HG03575 (cell line): Measurements from ENCODE around the gene NFE2L3.
"Not testable (repeated sequence)": the region's sequence is repeated elsewhere in the genome, so short reads cannot be mapped to it uniquely, and the experiment has no call there.

Source experiments
- ATAC-seq: cut with Tn5 transposase; IDR thresholded peaks from one replicate; pipeline ENCODE4 v1.9.1; 2021; ENCODE audit not compliant: unreplicated experiment, insufficient number of reproducible peaks, low FRiP score; ENCODE audit errors: extremely low read depth

The NFE2L3 gene, protein sequence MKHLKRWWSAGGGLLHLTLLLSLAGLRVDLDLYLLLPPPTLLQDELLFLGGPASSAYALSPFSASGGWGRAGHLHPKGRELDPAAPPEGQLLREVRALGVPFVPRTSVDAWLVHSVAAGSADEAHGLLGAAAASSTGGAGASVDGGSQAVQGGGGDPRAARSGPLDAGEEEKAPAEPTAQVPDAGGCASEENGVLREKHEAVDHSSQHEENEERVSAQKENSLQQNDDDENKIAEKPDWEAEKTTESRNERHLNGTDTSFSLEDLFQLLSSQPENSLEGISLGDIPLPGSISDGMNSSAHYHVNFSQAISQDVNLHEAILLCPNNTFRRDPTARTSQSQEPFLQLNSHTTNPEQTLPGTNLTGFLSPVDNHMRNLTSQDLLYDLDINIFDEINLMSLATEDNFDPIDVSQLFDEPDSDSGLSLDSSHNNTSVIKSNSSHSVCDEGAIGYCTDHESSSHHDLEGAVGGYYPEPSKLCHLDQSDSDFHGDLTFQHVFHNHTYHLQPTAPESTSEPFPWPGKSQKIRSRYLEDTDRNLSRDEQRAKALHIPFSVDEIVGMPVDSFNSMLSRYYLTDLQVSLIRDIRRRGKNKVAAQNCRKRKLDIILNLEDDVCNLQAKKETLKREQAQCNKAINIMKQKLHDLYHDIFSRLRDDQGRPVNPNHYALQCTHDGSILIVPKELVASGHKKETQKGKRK

DNA sequence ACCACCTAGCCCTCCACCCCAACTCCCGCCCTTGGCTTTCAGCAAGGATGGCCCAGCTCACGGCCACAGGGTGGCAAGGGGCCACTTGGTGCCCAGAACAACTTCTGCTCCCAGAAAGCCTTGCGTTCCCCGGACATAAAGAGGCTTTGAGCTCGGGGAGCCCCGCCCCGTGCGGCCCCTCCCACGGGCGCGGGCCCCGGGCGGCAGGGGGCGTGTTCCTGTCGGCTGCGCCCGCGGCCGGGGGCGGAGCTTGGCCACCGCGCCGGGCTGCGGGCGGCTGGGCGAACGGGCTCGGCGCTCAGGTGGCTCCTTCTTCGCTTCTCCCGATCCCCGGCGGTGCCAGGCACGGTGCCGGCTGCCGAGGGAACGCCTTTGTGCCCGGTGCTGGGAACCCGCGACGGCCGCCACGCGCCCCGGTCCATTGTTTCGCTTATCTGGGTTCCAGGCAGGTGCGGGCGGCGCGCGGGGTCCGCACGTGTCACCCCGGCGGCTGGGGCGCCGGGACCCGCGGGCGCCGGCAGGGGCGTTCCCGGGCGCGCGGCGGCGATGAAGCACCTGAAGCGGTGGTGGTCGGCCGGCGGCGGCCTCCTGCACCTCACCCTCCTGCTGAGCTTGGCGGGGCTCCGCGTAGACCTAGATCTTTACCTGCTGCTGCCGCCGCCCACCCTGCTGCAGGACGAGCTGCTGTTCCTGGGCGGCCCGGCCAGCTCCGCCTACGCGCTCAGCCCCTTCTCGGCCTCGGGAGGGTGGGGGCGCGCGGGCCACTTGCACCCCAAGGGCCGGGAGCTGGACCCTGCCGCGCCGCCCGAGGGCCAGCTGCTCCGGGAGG, at the start of gene NFE2L3:
TSS of gene NFE2L3 (plus strand) at position 246 of the 829 bp plus-strand sequence. CDS start at position 547, 301 bp downstream.
- no peak for ATAC-seq

DNA sequence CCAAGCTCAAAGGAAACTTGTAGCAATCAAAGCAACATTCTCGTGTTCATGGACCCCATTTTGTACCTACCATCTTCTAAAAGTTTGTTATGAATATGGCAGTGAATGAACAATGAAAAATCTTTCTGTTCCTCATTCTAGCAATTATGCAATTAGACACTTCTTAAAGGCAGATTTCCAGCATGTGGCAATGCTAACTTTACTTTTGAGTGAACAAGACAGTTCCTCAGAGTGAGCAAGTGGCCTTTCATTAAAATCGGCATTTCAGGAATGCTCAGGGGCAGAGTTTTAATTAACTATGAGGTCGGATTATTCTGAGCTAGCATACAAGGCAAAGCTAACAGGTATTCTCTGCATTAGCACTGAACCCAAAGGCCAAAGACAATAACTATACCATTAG, 48.4 kb upstream of the NFE2L3 start:
- ATAC-seq = no peak

DNA sequence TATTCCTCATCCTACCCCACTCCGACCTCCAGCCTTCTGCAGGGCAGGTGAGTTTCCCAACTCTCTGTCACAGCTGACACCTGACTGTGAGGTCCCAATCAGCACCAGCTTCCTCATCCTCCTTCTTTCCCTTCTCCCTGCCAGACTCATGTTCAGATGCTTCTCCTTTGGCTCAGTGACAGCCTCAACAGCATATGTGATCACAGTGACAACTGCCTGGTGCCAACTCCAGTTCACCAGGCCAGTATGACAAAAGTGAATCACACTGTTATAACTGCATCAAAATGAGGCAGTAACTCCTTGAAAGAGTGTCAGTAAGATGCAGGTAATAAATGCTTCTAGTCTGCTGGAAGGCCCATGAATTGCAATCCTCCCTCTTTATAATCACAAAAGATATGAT, 46.8 kb upstream of the NFE2L3 start:
- ATAC-seq = no peak

DNA sequence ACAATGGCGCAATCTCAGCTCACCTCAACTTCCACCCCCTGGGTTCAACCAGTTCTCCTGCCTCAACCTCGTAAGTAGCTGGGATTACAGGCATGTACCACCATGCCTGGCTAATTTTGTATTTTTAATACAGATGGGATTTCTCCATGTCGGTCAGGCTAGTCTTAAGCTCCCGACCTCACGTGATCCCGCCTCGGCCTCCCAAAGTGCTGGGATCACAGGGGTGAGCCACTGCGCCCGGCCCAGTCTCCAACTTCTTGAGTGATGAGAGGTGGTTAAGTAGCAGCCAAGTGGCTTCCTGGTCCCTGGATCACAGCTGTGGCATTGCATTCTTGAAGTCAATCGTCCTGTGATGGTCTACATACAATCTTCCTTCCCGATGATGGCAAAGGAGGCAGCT, 46.1 kb upstream of the NFE2L3 start:
- no peak for ATAC-seq

DNA sequence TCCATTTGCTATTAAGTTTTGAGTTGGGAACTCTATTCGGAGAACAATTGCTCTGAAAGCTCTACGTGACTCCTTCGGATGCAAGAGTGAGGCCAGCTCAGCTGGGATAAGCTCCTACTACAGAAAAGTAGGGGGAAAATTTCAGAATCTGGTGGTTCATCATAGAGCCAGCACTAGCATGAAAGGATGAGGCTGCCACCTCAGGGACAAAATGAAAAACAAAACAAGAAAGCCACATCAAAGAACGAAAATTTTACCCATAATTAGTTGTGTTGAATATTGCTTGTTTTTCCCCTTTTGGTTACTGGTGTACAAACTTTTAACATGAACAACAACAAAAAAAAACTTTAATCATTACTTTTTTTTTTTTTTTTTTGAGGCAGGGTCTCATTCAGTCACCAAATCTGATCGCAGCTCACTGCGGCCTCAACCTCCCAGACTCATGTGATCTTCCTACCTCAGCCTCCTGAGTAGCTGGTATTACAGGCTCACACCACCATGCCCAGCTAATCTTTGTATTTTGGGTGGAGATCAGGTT, 39.7 kb upstream of the NFE2L3 start:
- ATAC-seq = no peak

DNA sequence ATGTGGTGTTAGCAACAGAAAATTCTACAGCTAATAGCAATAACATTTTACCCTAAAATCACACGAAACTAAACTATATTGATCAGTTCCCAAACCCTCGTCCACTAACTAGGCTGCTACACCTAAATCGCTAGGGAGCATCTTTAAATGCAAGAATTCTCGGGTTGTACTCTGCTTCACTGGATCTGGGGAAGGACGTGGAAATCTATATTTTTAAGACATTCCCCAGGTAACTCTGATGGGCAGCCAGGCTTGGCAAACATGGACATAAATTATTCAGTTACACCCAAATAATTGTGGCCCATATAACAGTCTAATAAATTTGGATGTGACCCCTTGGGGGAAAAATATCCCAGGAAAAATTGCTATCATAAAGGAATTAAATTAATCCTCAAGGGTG, 36.3 kb upstream of the NFE2L3 start:
- ATAC-seq = no peak

DNA sequence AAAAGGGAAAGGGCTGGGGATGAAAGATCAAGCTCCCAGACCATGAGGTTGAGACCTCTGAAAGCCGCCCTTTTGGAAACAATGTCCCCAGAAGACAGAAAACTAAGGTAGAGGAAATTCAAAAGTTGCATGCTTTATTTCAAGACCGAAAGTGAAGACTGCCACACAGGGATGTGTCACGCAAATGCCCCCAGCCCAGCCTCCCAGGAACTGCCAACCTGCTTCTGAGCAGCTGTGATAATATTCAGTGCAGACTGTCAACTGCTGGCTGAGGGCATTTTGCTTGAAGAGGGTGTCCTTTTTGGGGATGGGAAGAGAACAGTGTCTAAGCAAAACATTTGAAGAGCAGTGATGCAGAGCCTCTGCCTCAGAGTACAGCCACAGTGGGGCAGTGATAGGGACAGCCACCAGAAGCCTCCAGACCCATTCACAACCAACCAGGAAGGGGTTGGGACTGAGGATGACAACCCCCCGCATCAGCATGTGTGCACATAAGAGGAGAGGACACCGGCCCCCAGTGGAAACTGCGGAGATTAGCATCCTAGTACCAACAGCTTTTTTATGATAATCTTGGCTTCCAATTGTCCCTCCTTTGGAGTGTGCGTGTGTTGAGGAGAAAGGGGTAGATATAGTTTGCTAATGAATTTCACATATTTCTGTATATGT, 34.7 kb upstream of the NFE2L3 start:
- no peak for ATAC-seq

DNA sequence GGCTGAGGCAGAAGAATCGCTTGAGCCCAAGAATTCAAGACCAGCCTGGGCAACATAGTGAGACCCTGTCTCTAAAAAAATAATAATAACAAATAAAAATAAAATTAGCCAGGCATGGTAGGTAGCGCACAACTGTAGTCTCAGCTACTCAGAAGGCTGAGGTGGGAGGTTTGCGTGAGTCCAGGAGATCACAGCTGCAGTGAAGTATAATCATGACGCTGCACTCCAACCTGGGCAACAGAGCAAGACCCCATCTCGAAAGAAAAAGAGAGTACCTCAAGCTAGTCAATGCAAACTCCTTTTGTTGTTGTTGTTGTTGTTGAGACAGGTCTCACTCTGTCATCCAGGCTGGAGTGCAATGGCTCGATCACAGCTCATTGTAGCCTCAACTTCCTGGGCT, 34.0 kb upstream of the NFE2L3 start:
- ATAC-seq = no peak

DNA sequence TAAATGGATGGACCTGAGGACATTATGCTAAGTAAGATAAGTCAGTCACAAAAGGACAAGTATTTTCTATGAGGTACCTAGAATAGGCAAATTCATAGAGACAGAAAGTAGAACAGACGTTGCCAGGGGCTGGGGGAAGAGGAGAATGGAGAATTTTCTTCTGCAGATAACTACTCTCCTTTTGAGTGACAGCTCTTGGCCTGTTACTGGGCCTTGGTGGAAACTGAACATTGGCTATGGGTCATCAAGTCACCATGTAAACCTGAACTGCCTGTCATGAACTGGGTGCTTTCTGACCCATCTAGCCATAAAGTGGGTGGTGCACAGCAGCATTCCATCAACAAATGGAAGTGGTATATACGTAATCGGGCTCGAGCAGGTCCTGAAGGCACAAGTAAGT, 29.3 kb upstream of the NFE2L3 start:
- ATAC-seq = no peak

DNA sequence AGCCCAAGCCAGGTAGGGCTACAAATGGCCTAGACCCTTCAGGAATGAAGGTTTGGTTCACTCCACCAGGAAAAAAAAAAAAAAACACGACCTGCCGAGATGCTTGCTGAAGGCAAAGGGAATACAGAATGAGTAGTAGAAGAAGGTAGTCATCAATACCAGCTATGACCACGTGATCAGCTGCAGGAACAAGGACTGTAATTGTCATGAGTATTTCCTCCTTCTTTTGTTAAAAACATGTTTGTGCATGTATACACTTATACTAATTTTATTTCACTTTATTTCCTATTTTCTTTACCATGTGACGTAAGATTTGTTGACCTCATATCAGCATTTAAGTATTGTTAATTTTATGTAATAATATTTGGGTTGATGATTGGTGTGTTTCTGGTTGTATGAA, 27.2 kb upstream of the NFE2L3 start:
- not testable (repeated sequence) for ATAC-seq

DNA sequence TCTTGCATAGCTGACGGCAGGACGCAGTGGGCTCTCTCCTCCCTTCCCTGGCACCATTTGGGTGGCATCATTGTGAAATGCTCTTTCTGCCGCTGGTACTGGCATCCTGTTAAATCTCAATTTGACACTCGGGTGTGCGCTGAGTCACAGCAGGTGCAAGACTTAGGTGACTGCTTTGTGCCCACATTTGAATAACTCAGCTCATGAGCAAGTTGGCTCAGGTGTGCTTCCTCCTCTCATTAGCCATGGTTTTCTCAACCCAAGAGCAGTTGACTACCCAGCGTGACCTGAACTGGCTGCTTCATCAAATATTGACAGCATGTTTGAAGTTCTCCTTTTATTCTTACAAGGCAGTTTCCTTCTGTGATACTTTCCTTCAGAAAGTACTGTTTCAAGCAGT, 24.6 kb upstream of the NFE2L3 start:
- no peak for ATAC-seq

DNA sequence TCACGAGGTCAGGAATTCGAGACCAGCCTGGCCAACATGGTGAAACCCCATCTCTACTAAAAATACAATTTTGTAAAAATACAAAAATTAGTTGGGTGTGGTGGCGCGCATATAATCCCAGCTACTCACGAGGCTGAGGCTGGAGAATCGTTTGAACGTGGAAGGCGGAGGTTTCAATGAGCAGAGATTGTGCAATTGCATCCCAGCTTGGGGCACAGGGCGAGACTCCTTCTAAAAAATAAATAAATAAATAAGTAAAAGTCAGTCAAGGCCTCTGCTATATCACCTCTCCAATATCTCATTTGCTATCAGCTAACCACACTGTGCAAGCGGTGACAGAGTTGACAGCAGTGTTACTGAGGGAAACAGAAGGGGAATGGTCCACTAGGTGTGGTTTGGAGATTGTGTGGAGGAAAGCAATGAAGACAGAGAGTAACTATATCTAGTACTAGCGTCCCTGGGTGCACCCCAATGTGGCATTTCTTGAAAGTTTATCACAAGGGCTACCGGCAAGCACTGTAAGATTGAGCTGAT, 20.9 kb upstream of the NFE2L3 start:
- ATAC-seq = no peak

DNA sequence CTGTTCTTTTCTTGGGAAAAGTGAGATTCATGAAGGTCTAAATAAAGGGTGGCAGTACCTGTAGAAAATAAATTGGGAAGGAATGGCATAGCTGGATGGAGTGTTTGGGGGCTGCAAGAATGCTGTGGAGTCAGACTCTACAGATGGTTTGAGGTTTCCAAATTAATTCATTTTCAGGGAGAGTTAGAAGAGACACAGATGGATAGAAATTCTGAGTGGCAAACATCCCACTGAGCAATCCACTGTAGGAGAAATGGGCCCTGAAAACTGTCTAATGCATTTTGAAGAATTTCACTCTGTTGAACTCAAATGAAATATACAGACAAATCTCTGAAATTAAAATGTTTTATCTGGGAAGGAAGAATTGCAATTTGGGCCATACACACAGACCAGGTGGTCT, 16.9 kb upstream of the NFE2L3 start:
- ATAC-seq = no peak

DNA sequence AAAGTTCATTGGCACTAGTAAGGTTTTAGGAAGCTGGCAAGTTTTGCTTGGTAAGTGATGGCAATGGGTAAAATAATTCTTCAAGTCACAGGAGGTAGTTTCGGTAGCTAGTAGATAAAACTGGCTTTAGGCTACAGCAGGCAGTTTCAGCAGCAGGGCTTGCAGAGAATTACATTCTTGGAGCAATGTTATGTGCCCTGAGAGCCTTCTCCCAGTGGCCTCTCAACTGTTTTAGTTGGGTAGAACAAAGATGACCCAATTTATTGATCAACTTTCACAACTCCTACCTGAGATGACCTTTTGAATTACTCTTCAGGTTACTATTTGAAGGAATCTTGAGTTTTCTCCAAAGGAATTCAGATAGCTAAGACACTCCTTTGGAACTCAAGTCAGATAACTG, 16.4 kb upstream of the NFE2L3 start:
- no peak for ATAC-seq

DNA sequence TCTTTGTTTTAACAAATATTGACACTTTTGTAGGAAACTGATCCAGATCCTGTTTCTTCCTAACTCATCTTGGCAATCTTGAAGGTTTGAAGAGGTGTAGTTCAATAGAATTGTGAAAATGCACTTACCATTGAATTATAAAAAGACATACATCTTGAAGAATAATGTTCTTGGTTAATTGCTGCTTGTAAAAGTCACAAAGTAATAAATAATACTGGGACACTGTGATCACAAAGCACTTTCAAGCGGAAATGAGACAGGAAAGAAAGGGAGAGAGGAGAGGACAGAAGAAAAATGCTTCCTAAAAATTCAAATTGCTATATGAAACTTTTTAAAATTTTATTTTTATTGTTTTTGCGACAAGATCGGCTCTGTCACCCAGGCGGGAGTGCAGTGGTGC, 15.2 kb upstream of the NFE2L3 start:
- no peak for ATAC-seq

DNA sequence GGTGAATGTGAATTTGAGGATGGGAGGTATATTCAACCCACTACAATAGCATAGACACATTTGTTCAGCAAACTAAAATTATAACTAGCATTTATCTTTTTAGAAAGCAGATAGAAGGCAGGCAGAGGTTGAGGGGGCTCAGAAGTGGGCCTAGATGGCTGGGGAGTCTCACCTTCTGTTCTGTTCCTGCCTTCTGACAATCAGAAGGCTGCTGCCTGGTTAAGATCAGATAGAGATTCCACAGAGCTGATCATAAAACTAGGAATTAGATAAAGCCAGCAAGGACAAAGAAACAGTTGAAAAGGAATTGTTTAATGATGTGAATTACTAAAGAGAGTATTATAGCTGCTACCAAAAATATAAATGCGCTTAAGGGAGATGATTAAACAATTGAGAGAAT, 11.6 kb upstream of the NFE2L3 start:
- ATAC-seq = no peak

DNA sequence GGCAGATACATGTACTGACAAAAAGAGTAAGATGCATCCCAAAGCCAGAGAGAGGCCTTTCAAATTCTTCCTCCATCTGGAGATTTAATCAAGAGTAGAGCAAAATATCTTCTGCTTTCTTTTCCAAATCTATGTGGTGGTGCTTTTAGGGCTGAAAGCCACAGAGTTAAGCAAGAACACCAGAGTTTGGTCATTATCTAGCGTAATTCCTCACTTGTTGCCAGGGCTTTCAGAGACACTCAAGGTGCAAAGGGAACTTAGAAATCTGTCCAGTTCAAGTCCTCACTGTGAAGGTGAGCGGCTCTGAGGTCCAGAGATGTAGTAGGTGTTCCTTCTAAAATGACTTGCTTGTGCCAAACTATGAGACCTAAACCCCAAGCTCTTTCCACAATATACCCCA, 10.9 kb upstream of the NFE2L3 start:
- no peak for ATAC-seq

DNA sequence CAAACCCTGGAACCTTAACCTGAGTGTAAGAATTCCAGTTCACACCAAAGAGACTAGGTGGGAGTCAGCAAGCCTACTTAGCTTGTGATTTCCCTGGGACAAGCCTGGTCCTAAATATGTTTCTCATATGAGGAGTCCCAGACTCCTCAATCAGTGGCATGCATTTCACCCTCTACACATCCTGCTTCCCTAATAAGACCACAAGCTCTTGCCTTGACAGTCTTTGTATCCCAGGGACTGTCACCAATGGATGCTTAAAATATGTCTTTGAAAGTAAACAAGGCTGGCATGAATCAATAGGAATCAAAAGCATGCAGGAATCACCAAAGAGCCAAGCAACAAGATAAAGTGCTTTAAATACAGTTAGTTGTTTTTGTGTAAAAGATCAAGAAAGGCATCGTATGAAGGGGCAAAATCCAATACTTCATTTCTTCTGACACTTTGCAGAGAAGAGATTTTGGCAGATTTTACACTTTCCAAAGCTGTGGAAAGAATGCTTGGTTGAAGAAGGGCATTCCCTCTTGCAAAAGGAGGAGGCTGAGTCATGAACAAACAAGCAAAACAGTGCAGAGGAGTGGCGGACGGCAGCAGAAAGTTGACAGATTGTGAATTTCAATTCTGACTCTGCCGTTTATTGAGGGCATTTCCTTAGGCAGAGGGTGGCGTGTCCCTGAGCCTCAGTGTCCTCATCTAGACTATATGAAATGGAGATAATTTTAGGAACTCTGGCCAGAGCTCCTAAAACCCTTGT, 8.5 kb upstream of the NFE2L3 start:
- no peak for ATAC-seq
